Colonic mucosa (tissue), 4 donors: ENCODE measurements around the gene HECTD4. TPM values are rescaled to one million over a fixed set of nuclear protein-coding genes. Genes with fewer than 3 reads are reported as not detected.

ENCODE experiments used
- DNase-seq: peaks from one replicate; pipeline ENCODE4 v3.0.0-alpha.2; 2020
- H3K27ac ChIP-seq: fragments of 200-600 bp; one replicate; pipeline ENCODE4 v1.8.0; 2021
- H3K27me3 ChIP-seq: fragments of 200-600 bp; one replicate; pipeline ENCODE4 v1.8.0; 2021
- H3K36me3 ChIP-seq: fragments of 200-600 bp; one replicate; pipeline ENCODE4 v1.8.0; 2021
- H3K4me1 ChIP-seq: fragments of 200-600 bp; one replicate; pipeline ENCODE4 v1.8.0; 2021; ENCODE audit warnings: mild to moderate bottlenecking
- H3K4me3 ChIP-seq: fragments of 200-600 bp; one replicate; pipeline ENCODE4 v1.8.0; 2021
- H3K9ac ChIP-seq, 2 donors: one replicate each; pipeline ENCODE4 v1.7.0; 2013; ENCODE audit warnings: control low read depth in 2 of 2, low read depth in 2 of 2, low read length in 2 of 2
- H3K9me3 ChIP-seq: fragments of 200-600 bp; one replicate; pipeline ENCODE4 v1.8.0; 2021
- CTCF ChIP-seq: fragments of 200-600 bp; IDR thresholded peaks from one replicate; pipeline ENCODE4 v1.8.0; 2022; ENCODE audit warnings: antibody characterized with exemption, mild to moderate bottlenecking
- intact Hi-C: fragments of 100-400 bp; cut with DNase I; formaldehyde crosslinking; loops from one replicate; pipeline ENCODE4 v1.14.1; 2022
- total RNA-seq, 2 donors: library from RNA; stranded (reverse); fragmentation: NEBNext Ultra II Directional in 1 of 2; extraction: Animal tissue kit (Norgen Biotek cat#: 25700) in 1 of 2; gene quantifications; one replicate each; pipeline ENCODE4 v1.2.1, GENCODE V29; 2021
- donor health status: healthy.
- donor health status: DM: no; HTN: no; CAD: no.
- donor health status: DM: no; HTN: no; CAD: no.

Gene HECTD4
- total RNA-seq, 2 donors from 2014 or later, result 39.6 to 41.7 TPM

- no peak for DNase-seq
- Histone ChIP-seq H3K27me3 (no peaks in the 10 kb centered on the region), H3K9ac (no peak overlapping the region), H3K27ac (no peak overlapping the region), H3K4me1 (no peaks in the 10 kb centered on the region), H3K36me3 (peaks cover 10% of the 10 kb centered on the region), H3K4me3 (no peak overlapping the region), H3K9me3 (no peaks in the 10 kb centered on the region)
- intact Hi-C loops, result no loop called here
- no peak for TF ChIP-seq CTCF
Observed at GRCh38 chr12:112207397-112207924, 174.8 kb downstream of the HECTD4 start.

DNA sequence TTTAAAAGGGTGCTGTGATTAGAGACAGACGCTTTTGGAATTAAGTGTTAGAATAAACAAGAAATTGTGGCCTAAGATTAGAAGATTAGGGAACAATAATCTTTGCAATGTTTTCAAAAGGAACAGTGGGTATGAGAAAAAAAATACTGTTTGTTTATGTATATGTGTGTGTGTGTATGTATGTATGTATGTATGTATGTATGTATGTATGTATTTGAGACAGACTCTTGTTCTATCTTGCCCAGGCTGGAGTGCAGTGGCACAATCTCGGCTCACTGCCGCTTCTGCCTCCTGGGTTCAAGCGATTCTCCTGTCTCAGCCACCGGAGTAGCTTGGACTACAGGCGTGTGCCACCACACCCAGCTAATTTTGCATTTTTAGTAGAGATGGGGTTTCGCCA lies 175.3 kb downstream of the HECTD4 start:
- Histone ChIP-seq H3K9ac (no peak overlapping the region), H3K9me3 (no peaks in the 10 kb centered on the region), H3K4me1 (no peaks in the 10 kb centered on the region), H3K27me3 (no peaks in the 10 kb centered on the region), H3K36me3 (peaks cover 6% of the 10 kb centered on the region), H3K27ac (no peak overlapping the region), H3K4me3 (no peak overlapping the region)
- no peak for DNase-seq
- intact Hi-C loops, result no loop called here
- TF ChIP-seq CTCF, result no peak

DNA sequence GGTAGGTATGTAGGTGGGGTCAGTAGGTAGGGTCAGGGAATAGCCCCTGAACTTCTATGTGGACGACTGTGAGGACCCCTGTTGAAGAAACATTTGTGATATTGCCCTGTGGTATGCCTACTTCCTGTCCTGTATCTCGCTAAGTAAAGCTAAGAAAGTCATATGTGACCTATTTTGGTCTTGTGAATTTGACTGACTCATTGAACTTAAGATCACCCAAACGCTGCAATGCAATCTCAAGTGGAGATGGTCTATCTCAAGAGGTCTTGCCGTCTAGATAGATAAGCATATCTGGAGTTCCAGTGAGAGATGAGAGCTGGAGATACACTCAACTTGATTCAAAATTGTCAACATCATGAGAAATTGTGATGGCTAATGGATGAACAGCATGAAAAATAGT lies 183.1 kb downstream of the HECTD4 start:
- Histone ChIP-seq H3K4me3 (no peak overlapping the region), H3K27me3 (no peaks in the 10 kb centered on the region), H3K36me3 (peaks cover 6% of the 10 kb centered on the region), H3K27ac (no peak overlapping the region), H3K9me3 (no peaks in the 10 kb centered on the region), H3K4me1 (no peaks in the 10 kb centered on the region), H3K9ac (no peak overlapping the region)
- DNase-seq, result no peak
- intact Hi-C loops, result loop anchor here (5.0 kb wide), 1 partner anchor 188 kb away; no protein-coding TSS in a partner anchor
- no peak for TF ChIP-seq CTCF

- Histone ChIP-seq H3K9ac (no peak overlapping the region), H3K4me1 (no peaks in the 10 kb centered on the region), H3K4me3 (no peak overlapping the region), H3K9me3 (no peaks in the 10 kb centered on the region), H3K36me3 (peaks cover 8% of the 10 kb centered on the region), H3K27ac (no peak overlapping the region), H3K27me3 (no peaks in the 10 kb centered on the region)
- peak; percentile 20 for TF ChIP-seq CTCF
- DNase-seq, result peak; percentile 48
- intact Hi-C loops, result loop anchor here (5.0 kb wide), 1 partner anchor 189 kb away; no protein-coding TSS in a partner anchor
Observed at GRCh38 chr12:112198120-112198733, 184.0 kb downstream of the HECTD4 start.

DNA sequence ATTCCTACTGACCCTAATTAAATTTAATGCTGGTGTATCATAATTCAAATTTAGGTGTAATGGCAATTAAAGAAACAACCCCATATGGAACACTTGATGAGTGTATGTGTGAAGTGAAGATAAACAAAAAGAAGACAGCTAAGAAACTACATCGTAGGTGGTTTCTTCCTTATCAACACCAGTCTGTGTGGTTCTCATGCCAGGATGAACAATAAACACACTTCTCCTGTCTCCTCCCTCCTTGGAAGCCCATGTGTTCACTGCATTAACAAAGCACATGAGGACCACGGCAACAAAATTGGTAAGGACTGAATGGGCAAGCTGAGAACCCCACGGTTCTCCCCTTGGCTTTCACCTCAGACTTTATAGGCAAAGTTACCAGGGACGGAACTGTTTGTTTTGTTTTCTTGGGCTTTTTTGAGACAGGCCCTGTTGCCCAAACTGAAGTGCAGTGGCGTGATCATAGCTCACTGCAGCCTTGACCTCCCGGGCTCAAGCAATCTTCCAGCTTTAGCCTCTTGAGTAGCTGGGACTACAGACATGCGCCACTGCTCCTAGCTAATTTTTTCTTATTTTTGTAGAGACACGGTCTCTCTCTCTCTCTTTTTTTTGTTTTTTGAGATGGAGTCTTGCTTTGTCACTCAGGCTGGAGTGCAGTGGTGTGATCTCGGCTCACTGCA lies 185.9 kb downstream of the HECTD4 start:
- no peaks in the 10 kb centered on the region for H3K4me1 ChIP-seq
- intact Hi-C loops, result loop anchor here (5.0 kb wide), 1 partner anchor 191 kb away; no protein-coding TSS in a partner anchor
- H3K9ac ChIP-seq, result no peak overlapping the region
- no peak for TF ChIP-seq CTCF
- H3K27ac ChIP-seq, result no peak overlapping the region
- H3K9me3 ChIP-seq, result no peaks in the 10 kb centered on the region
- H3K36me3 ChIP-seq, result peaks cover 8% of the 10 kb centered on the region
- H3K27me3 ChIP-seq, result no peaks in the 10 kb centered on the region
- no peak for DNase-seq
- no peak overlapping the region for H3K4me3 ChIP-seq
